GM15510 (cell line): ENCODE data around the gene MRPL32.

Experiments
- POLR2A ChIP-seq: IDR thresholded peaks from 3 replicates; pipeline ENCODE4 v1.6.1; 2011; ENCODE audit warnings: borderline replicate concordance; ENCODE audit not compliant: insufficient read length; ENCODE audit errors: extremely low read depth

The MRPL32 gene

DNA sequence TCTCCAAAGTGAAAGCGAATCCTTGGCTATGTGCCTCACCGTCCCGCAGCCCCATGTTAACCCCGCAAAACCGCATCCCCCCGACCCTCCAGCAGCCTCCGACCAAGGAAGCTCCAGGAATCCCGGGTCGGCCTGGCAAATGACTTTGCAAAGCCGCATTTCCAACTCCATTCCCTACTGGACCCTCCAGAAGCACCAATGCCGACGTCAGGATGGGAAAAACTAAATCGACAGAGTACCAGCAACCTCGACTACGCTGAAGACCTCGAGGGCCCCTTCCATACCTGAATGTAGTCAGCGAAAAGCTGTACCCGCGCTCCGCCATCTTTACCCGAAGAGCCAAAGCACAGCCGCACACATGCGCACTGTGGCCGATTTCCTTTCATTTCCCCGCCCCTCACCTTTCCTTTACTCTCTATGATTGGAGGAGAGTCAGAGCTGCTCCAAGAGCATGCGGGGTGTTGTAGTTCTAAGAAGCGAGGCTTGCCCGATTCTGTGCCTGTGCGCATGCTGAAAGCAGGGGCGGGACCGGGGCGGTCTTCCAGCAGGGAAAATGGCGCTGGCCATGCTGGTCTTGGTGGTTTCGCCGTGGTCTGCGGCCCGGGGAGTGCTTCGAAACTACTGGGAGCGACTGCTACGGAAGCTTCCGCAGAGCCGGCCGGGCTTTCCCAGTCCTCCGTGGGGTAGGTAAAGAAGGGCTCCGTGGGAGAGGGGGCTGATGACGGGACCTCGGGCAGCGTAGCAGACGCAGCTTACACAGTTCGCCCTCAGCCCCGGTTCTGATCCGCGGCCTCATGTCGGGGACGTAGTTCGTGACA is at the start of gene MRPL32, which contains the start of gene PSMA2:
MRPL32 (plus strand) TSS at position 543 of the 818 bp plus-strand sequence; CDS start at position 554, 11 bp downstream.
PSMA2 (minus strand) TSS at position 341 of the 818 bp plus-strand sequence; CDS start at position 325, 16 bp downstream.
- peak; percentile 89 for TF ChIP-seq POLR2A

DNA sequence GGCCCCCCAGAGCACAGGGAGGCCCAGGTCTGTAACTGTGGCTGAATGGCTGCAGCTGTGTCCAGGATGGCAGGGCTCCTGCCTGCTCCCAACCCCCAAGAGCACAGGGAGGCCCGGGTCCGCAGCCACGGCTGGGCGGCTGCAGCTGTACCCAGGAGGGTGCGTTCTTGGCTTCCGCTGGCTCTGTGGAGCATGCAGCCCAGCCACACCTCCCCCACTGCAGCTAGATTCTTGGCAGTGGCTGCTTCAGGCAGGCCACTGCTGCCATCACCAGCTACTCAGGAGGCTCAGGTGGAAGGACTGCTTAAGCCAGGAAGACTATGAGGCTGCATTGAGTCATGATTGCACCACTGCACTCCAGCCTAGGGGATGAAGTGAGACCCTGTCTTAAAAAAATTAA is 48.2 kb upstream of the MRPL32 start:
- TF ChIP-seq POLR2A, result no peak

DNA sequence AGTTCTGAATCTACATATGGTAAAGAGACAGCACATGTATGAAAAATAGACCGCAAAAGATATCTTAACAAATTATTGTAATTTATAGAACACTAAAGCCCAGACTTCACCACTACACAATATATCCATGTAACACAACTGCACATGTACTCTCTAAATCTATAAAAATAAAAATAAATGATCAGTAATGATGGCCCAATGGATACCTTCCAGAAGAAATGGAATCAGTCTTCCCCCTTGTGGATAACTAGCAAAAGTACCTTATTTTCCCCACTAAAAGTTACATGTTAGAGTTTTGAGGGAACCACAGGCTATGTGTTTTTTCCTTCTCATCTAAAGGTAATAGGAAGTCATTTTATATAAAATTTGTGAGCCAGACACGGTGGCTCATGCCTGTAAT is 46.0 kb upstream of the MRPL32 start:
- no peak for TF ChIP-seq POLR2A

DNA sequence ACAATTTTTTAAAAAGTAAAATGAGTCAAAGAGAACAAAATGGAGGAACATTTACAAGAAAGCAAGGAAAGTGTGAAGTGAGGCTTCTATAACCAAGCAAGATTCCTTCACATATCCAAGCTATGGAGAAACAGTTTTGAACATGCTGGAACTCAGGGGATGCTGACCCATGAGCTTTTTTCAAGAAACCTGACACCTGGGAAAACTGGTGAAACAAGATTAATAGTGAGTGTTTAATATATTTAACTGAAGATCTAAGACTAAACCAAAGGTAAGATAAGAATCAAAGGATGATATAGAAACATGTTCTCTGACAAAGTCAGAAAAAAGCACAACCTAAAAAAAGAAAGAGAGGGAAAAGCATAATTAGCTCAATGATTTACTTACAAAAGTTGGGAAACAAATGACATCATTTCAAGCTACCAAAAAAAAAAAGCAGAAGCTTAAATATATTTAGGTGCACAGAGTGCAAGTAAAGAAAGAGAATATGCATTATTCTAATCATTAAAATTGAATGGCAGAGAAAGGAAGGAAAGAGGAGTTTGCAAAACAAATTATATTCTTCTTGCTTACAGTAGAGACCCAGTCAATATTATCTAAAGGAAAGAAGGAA is 45.2 kb upstream of the MRPL32 start:
- no peak for TF ChIP-seq POLR2A

DNA sequence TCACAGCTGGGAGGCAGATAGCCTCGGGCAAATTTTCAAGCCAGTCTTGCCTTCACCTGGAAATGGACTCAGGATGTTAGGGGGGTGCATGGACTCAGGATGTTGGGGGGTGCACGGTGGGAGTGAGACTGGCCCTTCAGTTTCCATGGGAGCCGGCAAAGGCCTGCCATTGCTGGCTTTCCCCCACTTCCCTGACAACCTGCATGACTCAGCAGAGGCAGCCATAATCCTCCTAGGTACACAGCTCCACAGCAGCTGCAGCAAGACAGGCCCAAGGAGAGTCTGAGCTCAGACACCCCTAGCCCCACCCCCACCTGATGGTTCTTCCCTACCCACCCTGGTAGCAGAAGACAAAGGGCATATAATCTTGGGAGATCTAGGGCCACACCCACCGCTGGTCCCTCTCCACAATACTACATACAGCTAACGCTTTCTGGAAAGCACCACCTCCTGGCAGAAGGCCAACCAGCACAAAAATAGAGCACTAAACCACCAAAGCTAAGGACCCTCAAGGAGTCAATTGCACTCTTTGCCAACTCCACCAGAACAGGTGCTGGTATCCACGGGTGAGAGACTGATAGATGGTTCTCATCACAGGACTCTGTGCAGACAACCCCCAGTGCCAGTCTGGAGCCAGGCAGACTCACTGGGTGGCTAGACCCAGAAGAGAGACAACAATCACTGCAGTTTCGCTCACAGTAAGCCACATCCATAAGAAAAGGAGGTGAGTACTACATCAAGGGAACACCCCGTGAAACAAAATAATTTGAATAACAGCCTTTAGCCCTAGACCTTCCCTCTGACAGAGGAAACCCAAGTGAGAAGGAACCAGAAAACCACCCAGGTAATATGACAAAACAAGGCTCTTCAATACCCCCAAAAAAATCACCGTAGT is 38.6 kb upstream of the MRPL32 start:
- no peak for TF ChIP-seq POLR2A

DNA sequence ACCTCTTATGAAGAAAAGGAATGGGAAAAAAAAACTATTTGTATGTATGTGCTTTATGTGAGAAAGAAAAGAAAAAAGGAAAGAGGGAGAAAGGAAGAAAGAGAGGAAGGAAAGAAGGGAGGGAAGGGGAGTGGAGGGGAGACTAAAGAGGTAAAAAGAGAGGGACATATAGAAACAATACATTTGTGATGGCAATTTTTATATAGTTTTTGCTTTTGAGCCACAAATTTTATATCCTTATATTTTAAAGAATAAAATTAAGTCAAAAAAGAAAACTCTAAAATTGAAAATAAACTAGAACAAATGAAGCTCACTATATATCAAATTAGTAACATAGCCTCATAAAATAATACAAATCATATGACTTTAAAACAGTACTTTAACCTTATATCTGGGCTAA is 31.3 kb upstream of the MRPL32 start:
- TF ChIP-seq POLR2A, result no peak

DNA sequence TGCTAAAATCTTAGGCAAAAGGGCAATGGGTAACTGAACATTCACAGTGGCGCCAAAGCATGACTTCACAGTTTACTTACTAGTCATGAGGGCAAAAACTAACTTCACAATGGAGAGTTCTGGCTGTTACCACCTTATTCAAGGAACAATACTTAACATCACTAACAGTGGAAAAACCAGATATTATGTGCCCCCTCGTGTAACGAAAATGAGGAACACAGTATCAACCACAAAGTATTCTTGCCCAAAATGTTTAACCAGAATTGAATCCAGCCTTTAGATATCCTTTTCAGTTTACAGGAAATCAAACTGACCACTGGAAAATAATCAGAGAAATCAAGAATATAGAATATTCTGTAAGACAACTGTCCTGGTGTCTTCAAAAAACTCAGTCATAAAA is 29.8 kb upstream of the MRPL32 start:
- no peak for TF ChIP-seq POLR2A

DNA sequence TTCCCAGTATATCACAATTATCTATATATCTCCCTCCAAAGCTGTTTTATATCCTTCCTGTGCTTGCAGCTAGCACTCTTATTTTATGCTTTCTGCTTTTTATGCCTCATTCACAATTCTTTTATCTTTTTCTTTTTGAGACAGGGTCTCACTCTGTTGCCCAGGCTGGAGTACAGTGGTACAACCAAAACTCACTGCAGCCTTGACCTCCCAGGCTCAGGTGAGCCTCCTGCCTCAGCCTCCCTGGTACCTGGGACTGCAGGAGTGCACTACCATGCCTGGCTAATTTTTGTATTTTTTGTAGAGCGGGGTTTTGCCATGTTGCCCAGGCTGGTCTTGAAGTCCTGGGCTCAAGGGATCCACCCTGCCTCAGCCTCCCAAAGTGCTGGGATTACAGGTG is 26.0 kb upstream of the MRPL32 start:
- no peak for TF ChIP-seq POLR2A

DNA sequence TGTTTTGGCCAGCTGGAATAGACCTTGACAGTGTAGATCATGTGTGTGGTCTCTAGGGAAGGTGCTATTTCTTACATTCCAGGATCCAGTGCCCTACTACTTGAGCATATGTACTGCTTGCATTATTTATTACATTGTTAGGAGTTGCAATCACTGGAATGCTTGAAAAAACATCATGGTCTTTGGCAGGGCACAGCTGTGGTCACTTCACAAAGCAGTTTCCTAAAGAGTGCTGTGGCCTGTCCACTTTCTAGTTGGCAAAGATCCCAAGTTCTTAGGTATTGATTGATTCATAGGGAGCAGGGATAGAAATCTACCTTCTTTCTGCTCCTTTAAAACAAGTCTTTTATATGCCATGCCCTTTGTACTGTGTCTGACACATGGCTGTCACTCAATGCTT is 24.9 kb upstream of the MRPL32 start:
- no peak for TF ChIP-seq POLR2A

DNA sequence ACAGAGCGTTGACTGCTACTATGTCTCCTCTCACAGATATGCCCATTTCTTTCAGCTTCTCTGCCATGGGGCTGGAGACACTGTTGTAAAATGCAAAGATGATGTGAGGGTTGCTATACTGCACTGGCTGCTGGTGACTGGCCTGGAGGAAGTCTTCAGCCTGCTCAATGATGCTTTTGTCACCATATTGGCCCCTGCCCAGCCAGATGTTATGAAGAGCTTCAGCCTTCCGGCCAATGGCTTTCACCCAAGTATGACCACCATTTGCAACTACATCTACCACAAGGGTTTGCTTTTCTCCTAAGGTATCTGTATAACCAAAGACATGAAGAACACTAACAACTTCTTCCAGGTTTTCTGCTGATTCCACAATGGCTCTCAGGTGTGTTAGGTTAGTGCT is 21.9 kb upstream of the MRPL32 start:
- no peak for TF ChIP-seq POLR2A

DNA sequence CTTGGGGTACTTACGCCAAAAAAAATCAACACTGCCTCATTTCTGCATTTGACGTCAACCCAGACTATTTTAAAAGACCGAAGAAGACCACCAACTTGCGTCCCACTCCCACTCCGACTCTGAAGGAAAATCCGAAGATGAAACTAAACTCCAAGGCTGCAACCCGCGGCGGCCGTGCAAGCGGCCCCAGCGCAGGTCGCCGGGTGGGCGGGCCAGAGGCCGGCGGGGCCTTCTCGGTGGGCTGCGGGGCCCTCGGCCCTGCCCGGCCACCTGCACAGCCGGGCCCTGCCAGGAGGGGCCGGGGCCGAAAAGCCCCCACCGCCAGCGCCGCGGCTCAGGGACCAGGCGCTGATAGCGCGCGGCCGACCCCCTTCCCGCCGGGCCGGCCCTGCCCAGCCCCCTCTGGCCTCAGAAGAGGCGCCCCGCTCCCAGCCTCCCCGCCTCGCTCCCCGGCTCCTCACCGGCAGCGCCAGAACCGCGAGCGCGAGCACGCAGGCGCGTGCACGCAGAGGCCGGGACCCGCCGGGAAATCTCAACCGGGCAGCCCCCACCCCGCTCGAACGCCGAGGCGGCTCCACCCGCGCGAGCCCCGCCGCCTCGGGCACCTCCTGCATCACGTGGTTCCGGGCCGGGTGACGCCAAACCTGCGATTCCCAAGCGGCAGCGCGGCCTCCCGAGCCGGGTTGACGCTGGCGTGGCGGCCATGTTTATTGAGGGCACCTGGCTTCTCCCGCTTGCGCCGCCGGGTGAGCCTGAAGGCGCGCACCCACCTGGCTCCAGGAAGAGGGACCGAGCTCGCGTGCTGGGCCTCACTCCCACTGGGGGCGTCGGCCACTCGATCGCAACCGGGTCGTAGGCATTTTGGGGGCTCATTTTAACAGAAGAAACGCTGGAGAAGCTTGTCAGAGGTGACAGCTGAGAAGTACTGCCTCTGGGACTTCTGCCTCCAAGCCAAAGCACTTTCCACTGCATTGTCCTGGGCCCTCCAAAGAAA is 20.4 kb upstream of the MRPL32 start, which contains the start of gene C7orf25:
C7orf25 (minus strand) TSS at position 617 of the 994 bp plus-strand sequence. CDS start 1,170 bp downstream, outside the sequence.
- TF ChIP-seq POLR2A, result peak; percentile 67

DNA sequence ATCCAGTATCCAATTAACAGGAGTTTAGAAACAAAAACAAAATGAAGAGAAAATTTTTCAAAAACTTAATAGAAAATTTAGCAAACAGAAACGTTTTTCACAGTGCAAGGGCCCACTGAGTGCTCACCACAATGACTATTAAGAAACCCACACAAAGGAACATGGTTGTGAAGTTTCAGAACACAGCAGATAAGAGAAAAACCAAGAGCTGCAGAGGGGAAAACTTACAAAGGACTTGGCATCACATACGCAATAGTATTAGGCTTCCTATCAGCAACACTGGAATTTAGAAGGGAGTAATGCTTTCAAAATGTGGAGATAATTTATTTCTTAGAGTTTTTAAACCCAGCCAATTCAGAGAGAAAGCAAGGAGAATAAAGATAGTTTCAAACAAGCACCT is 18.6 kb upstream of the MRPL32 start:
- TF ChIP-seq POLR2A, result no peak

DNA sequence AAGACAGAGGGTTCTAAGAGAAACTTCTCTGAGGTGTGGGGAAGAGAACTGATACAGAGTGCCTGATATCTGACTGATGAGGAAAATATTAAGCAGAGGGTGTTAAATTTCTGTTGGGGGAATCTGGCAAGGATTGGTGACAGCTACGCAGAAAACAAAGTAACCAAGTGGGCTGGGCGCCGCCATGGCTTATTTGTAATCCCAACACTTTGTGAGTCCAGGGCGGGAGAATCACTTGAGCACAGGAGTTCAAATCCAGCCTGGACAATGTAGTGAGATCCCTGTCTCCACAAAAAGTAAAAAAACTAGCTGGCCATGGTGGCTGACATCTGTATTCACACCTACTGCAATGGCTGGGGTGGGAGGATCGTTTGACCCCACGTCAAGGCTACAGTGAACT is 18.2 kb upstream of the MRPL32 start:
- TF ChIP-seq POLR2A, result no peak

DNA sequence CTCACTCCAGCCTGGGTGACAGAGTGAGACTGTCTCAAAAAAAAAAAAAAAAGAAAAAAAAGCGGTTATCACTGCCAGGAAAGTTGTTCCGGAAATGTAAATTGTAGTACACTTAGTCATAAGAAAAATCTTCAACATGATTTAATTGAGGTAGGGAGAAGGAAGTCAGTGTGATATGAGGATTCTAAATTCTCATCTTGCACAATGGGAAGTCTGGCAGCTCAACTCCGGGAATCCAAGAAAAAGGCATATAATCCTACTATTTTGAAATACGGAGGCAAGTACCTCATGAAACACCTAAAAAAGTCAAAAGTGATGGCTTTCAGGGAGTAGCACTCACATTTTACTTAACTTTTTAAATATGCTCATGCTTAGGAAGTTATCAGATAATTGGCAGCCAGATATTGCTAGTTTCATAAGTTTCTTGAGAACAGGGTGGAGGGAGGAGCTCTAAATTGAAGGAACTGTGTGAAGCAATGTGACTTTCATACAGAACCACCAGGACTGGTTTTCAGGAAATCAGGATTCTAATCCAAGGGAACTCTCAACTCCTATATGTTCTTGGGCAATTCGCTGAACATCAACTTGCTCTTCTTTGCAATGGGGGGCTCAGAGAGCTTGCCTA is 17.6 kb upstream of the MRPL32 start:
- TF ChIP-seq POLR2A, result no peak

DNA sequence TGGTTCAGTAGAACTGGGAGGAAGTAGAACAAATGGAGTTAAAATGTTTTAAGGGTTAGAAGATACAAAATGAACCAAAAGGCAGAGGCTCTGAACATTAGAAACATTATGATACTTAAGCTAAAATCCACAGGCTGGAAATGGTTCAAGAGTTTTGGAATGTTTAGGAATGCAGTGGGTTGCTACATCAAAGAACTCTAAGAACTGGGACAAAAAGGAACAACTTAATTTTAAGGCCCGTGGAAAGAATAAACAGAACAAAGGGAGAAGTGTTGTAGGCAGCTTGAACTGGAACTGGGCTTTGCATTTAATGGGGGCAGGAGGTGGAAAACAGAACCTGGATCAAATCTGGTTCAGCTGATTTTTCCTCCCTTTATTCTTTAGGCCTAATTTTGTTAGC is 16.8 kb upstream of the MRPL32 start:
- TF ChIP-seq POLR2A, result no peak
